Measurements from ENCODE around the gene FANCC.

- no peak for TF ChIP-seq MXI1 (IDR thresholded peaks at IDR 0.05; ENCODE audit: borderline replicate concordance, low read depth, low read length)
- TF ChIP-seq CTCF (conservative IDR thresholded peaks at IDR 0.05; ENCODE audit: low read depth, low read length) = no peak
- no peak for TF ChIP-seq RCOR1 (IDR thresholded peaks at IDR 0.05; ENCODE audit: insufficient replicate concordance, low read length)
- no peak for TF ChIP-seq POLR2A (IDR thresholded peaks at IDR 0.05; ENCODE audit: low read depth, low read length)
- TF ChIP-seq NFE2L2 (IDR thresholded peaks at IDR 0.05; ENCODE audit: low read depth, low read length) = no peak
- no peak for TF ChIP-seq CEBPB (IDR thresholded peaks at IDR 0.05; ENCODE audit: low read depth, low read length)
- TF ChIP-seq RAD21 (IDR thresholded peaks at IDR 0.05; ENCODE audit: low read length) = no peak
- TF ChIP-seq BHLHE40 (IDR thresholded peaks at IDR 0.05; ENCODE audit: low read depth, low read length) = no peak
- no peak for TF ChIP-seq MAFK (IDR thresholded peaks at IDR 0.05; ENCODE audit: low read depth, low read length)
- no peak for TF ChIP-seq RFX5 (IDR thresholded peaks at IDR 0.05; ENCODE audit: low read depth, low read length)
- no peak for TF ChIP-seq ELK1 (IDR thresholded peaks at IDR 0.05; ENCODE audit: borderline replicate concordance, low read depth, low read length)
These were observed 124.9 kb downstream of the FANCC start for GRCh38 chr9:95192631-95193030.

Data from IMR-90 (cell line).